HEK293T (cell line): Measurements from ENCODE around the gene CYP4F2.

ENCODE experiments used
- CTCF ChIA-PET: fragments of 350-600 bp; formaldehyde crosslinking; extraction: SDS; loops from one replicate; lab custom pipeline; 2021; ENCODE audit warnings: antibody characterized with exemption, inconsistent platforms; lab: Yijun Ruan, JAX
- POLR2A ChIA-PET: fragments of 350-600 bp; formaldehyde crosslinking; extraction: SDS; loops from one replicate; lab custom pipeline; 2020; ENCODE audit warnings: antibody characterized with exemption, inconsistent platforms; lab: Yijun Ruan, JAX
- DNase-seq: peaks from one replicate; pipeline ENCODE4 v3.0.0; 2012; ENCODE audit warnings: mixed read lengths; ENCODE audit errors: extremely low spot score
- ARNT ChIP-seq: fragments of 450-650 bp; IDR thresholded peaks from 2 replicates; pipeline ENCODE4 v1.6.1; 2017; ENCODE audit warnings: mild to moderate bottlenecking
- BHLHE40 ChIP-seq: fragments of 450-650 bp; IDR thresholded peaks from 2 replicates; pipeline ENCODE4 v1.6.1; 2016; ENCODE audit warnings: mild to moderate bottlenecking, moderate library complexity, borderline replicate concordance
- CTBP1 ChIP-seq: fragments of 450-650 bp; IDR thresholded peaks from 2 replicates; pipeline ENCODE4 v1.6.1; 2016; ENCODE audit warnings: borderline replicate concordance
- ELF4 ChIP-seq: fragments of 450-650 bp; IDR thresholded peaks from 2 replicates; pipeline ENCODE4 v1.6.1; 2017; ENCODE audit warnings: antibody characterized with exemption
- FOXA1 ChIP-seq: fragments of 450-650 bp; IDR thresholded peaks from 2 replicates; pipeline ENCODE4 v1.6.1; 2016; ENCODE audit warnings: mild to moderate bottlenecking
- FOXK2 ChIP-seq: fragments of 450-650 bp; IDR thresholded peaks from 2 replicates; pipeline ENCODE4 v1.6.1; 2016; ENCODE audit warnings: mild to moderate bottlenecking
- FOXM1 ChIP-seq: fragments of 450-650 bp; IDR thresholded peaks from 2 replicates; pipeline ENCODE4 v1.6.1; 2017; ENCODE audit warnings: mild to moderate bottlenecking, borderline replicate concordance
- HDGF ChIP-seq: fragments of 450-650 bp; IDR thresholded peaks from 2 replicates; pipeline ENCODE4 v1.6.1; 2017; ENCODE audit warnings: antibody characterized with exemption, borderline replicate concordance
- L3MBTL2 ChIP-seq: fragments of 450-650 bp; conservative IDR thresholded peaks from 2 replicates; pipeline ENCODE4 v1.6.1; 2016; ENCODE audit warnings: mild to moderate bottlenecking
- LEF1 ChIP-seq: fragments of 450-650 bp; IDR thresholded peaks from 2 replicates; pipeline ENCODE4 v1.6.1; 2017; ENCODE audit warnings: mild to moderate bottlenecking, borderline replicate concordance
- NFRKB ChIP-seq: fragments of 450-650 bp; IDR thresholded peaks from 2 replicates; pipeline ENCODE4 v1.6.1; 2016; ENCODE audit warnings: mild to moderate bottlenecking, moderate library complexity
- PKNOX1 ChIP-seq: fragments of 450-650 bp; IDR thresholded peaks from 2 replicates; pipeline ENCODE4 v1.6.1; 2016
- SP1 ChIP-seq: fragments of 450-650 bp; IDR thresholded peaks from 2 replicates; pipeline ENCODE4 v1.6.1; 2017
- SUZ12 ChIP-seq: fragments of 450-650 bp; IDR thresholded peaks from 2 replicates; pipeline ENCODE4 v1.6.1; 2016; ENCODE audit warnings: mild to moderate bottlenecking
- TARDBP ChIP-seq: fragments of 450-650 bp; IDR thresholded peaks from 2 replicates; pipeline ENCODE4 v1.6.1; 2016
- ZNF384 ChIP-seq: fragments of 450-650 bp; IDR thresholded peaks from 2 replicates; pipeline ENCODE4 v1.6.1; 2016

Gene CYP4F2

GRCh38 chr19:15919243-15919642, 21.4 kb upstream of the CYP4F2 start:
- CTCF ChIA-PET, result no interaction called here
- TF ChIP-seq ELF4 (no peak), SUZ12 (no peak), FOXK2 (no peak), TARDBP (no peak), SP1 (no peak), CTBP1 (no peak), L3MBTL2 (no peak), ZNF384 (no peak), HDGF (no peak), LEF1 (no peak), BHLHE40 (no peak), ARNT (no peak), FOXA1 (no peak), FOXM1 (no peak), NFRKB (no peak), PKNOX1 (no peak)
- DNase-seq, result no peak
- POLR2A ChIA-PET, result no interaction called here

GRCh38 chr19:15915109-15915508, 17.2 kb upstream of the CYP4F2 start:
- POLR2A ChIA-PET, result no interaction called here
- CTCF ChIA-PET, result interaction anchor here (0.5 kb wide), 1 partner anchor 11 kb away, joined by 3 read pairs; no protein-coding TSS in a partner anchor
- TF ChIP-seq CTBP1 (no peak), SP1 (no peak), FOXK2 (no peak), ARNT (no peak), TARDBP (no peak)

GRCh38 chr19:15913830-15914229, 16.0 kb upstream of the CYP4F2 start:
- POLR2A ChIA-PET, result no interaction called here
- TF ChIP-seq SUZ12, result no peak
- TF ChIP-seq TARDBP, result no peak
- no peak for TF ChIP-seq LEF1
- TF ChIP-seq NFRKB, result no peak
- no peak for TF ChIP-seq SP1
- no peak for TF ChIP-seq ARNT
- no peak for TF ChIP-seq FOXK2
- TF ChIP-seq ZNF384, result no peak
- TF ChIP-seq FOXA1, result no peak
- TF ChIP-seq BHLHE40, result no peak
- TF ChIP-seq PKNOX1, result no peak
- TF ChIP-seq ELF4, result no peak
- DNase-seq, result no peak
- CTCF ChIA-PET, result no interaction called here

More at GRCh38 chr19:15915109-15915508, 17.2 kb upstream of the CYP4F2 start:
- DNase-seq, result no peak

GRCh38 chr19:15913384-15913783, 15.5 kb upstream of the CYP4F2 start:
- ChIA-PET POLR2A (no interaction called here), CTCF (no interaction called here)
- DNase-seq, result peak; percentile 0
- no peak for TF ChIP-seq ARNT
- TF ChIP-seq NFRKB, result no peak
- TF ChIP-seq ELF4, result no peak
- TF ChIP-seq HDGF, result no peak
- TF ChIP-seq CTBP1, result no peak
- no peak for TF ChIP-seq FOXK2
- no peak for TF ChIP-seq SP1
- no peak for TF ChIP-seq FOXA1
- TF ChIP-seq PKNOX1, result no peak
- no peak for TF ChIP-seq LEF1
- TF ChIP-seq FOXM1, result no peak
- TF ChIP-seq L3MBTL2, result no peak
- TF ChIP-seq ZNF384, result no peak
- no peak for TF ChIP-seq SUZ12
- TF ChIP-seq BHLHE40, result no peak
- TF ChIP-seq TARDBP, result no peak

- ChIA-PET CTCF (no interaction called here), POLR2A (no interaction called here)
- TF ChIP-seq SUZ12 (no peak), TARDBP (no peak), NFRKB (no peak), ELF4 (no peak), FOXK2 (no peak), FOXA1 (no peak), PKNOX1 (no peak), FOXM1 (no peak), ZNF384 (no peak), ARNT (no peak), LEF1 (no peak), SP1 (no peak), HDGF (no peak), CTBP1 (no peak), BHLHE40 (no peak), L3MBTL2 (no peak)
- peak; percentile 5 for DNase-seq
Measured at GRCh38 chr19:15911599-15912235, 13.8 kb upstream of the CYP4F2 start.
